ENCODE measurements around the gene SPATA3. TPM values are rescaled to one million over a fixed set of nuclear protein-coding genes. Genes with fewer than 3 reads are reported as not detected.
A peak's percentile ranks its signal among the peaks of the same experiment; 100 is the strongest.

SPATA3 gene
- total and polyA plus RNA-seq, 2 of the 13 experiments (the other 11 are each of a cell fraction or from before 2014, with no cell fraction given): not detected

DNA sequence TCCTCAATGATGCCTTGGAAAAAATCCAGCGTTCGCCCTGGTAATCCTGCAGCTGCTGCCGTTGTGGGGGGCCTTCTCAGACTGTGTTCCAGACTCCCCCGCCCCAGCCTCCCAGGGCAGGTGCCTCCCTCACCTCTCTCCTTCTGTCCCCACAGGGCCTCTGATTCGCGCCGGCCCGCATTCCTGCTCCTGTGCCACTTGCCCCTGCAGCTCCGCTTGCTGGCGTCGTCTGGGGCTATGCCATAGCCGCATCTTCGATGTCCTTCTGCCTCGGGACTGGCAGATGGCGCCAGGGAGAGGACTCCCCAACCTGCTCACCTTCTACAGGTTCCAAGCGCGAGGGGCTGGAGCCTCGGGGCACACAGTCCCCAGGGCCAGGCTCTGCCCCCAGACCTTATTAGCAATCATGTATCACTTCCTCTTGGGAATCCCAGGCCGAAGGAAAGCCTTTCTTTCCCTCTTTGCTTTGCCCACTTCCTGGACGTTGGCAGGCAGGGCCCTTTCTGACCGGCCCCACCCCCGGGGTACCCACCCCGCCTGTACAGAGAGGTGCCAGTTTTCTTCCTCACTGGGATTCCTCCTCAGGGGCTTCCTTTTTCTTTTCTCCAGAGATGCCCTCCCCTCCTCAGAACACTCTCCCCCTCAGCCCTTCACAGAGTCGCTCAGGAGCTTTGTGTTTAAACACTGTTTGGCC, 4.4 kb downstream of the SPATA3 start (continued):
- TF ChIP-seq ZNF33B (CRISPR knock-in tag; IDR thresholded peaks at IDR 0.05) (no peak), ZZZ3 (CRISPR knock-in tag; IDR thresholded peaks at IDR 0.05; ENCODE audit: borderline replicate concordance) (no peak), TCF12 (IDR thresholded peaks at IDR 0.05) (no peak), TCF12 (CRISPR knock-in tag; IDR thresholded peaks at IDR 0.05) (no peak), SALL1 (CRISPR knock-in tag; IDR thresholded peaks at IDR 0.05) (peak; percentile 59), JUND (CRISPR knock-in tag; IDR thresholded peaks at IDR 0.05) (peak; percentile 37; the same call in 1 of the 2 replicates), MTF1 (CRISPR knock-in tag; IDR thresholded peaks at IDR 0.05) (no peak), ZMYM4 (CRISPR knock-in tag; IDR thresholded peaks at IDR 0.05) (no peak), FOSL1 (CRISPR knock-in tag; IDR thresholded peaks at IDR 0.05; ENCODE audit: borderline replicate concordance) (no peak), AGO1 (IDR thresholded peaks at IDR 0.05; ENCODE audit: low read depth, low read length, poor library complexity, severe bottlenecking) (no peak), ZNF501 (CRISPR knock-in tag; IDR thresholded peaks at IDR 0.05) (0 out of 2 replicates have a peak, but pooled peaks have one; percentile 35), PHF8 (CRISPR knock-in tag; IDR thresholded peaks at IDR 0.05) (no peak), ZSCAN20 (CRISPR knock-in tag; IDR thresholded peaks at IDR 0.05; ENCODE audit: borderline replicate concordance) (no peak), ZSCAN29 (CRISPR knock-in tag; conservative IDR thresholded peaks at IDR 0.05) (no peak), ZNF761 (CRISPR knock-in tag; conservative IDR thresholded peaks at IDR 0.05) (no peak), ZNF780A (CRISPR knock-in tag; IDR thresholded peaks at IDR 0.05) (no peak), ADNP (CRISPR knock-in tag; IDR thresholded peaks at IDR 0.05) (no peak), ZNF260 (CRISPR knock-in tag; IDR thresholded peaks at IDR 0.05; ENCODE audit: borderline replicate concordance, low read depth) (no peak), ZNF296 (CRISPR knock-in tag; conservative IDR thresholded peaks at IDR 0.05) (no peak), SP1 (IDR thresholded peaks at IDR 0.05) (no peak), SP1 (CRISPR knock-in tag; IDR thresholded peaks at IDR 0.05) (no peak), TBL1XR1 (IDR thresholded peaks at IDR 0.05; ENCODE audit: borderline replicate concordance, low read length, partially characterized antibody) (no peak), TBX3 (IDR thresholded peaks at IDR 0.05; ENCODE audit: borderline replicate concordance) (no peak), NFKB2 (CRISPR knock-in tag; IDR thresholded peaks at IDR 0.05; ENCODE audit: borderline replicate concordance) (peak; percentile 84; the same call in 1 of the 2 replicates), BCL6 (CRISPR knock-in tag; IDR thresholded peaks at IDR 0.05) (no peak)
- TF ChIP-seq, protein P1, sequence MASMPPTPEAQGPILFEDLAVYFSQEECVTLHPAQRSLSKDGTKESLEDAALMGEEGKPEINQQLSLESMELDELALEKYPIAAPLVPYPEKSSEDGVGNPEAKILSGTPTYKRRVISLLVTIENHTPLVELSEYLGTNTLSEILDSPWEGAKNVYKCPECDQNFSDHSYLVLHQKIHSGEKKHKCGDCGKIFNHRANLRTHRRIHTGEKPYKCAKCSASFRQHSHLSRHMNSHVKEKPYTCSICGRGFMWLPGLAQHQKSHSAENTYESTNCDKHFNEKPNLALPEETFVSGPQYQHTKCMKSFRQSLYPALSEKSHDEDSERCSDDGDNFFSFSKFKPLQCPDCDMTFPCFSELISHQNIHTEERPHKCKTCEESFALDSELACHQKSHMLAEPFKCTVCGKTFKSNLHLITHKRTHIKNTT (CRISPR knock-in tag; IDR thresholded peaks at IDR 0.05): no peak
- TF ChIP-seq, protein P2, sequence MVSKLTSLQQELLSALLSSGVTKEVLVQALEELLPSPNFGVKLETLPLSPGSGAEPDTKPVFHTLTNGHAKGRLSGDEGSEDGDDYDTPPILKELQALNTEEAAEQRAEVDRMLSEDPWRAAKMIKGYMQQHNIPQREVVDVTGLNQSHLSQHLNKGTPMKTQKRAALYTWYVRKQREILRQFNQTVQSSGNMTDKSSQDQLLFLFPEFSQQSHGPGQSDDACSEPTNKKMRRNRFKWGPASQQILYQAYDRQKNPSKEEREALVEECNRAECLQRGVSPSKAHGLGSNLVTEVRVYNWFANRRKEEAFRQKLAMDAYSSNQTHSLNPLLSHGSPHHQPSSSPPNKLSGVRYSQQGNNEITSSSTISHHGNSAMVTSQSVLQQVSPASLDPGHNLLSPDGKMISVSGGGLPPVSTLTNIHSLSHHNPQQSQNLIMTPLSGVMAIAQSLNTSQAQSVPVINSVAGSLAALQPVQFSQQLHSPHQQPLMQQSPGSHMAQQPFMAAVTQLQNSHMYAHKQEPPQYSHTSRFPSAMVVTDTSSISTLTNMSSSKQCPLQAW (CRISPR knock-in tag; IDR thresholded peaks at IDR 0.05): 0 out of 2 replicates have a peak, but pooled peaks have one; percentile 34
- TF ChIP-seq, protein P3, sequence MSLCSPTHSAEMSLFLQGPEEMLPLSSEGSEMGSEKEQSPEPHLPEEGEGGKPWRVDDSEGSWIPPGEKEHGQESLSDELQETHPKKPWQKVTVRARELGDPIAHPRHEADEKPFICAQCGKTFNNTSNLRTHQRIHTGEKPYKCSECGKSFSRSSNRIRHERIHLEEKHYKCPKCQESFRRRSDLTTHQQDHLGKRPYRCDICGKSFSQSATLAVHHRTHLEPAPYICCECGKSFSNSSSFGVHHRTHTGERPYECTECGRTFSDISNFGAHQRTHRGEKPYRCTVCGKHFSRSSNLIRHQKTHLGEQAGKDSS (CRISPR knock-in tag; IDR thresholded peaks at IDR 0.05; ENCODE audit: borderline replicate concordance, low read depth): peak; percentile 51; the same call in 1 of the 2 replicates
